ENCODE results near the gene SLC17A9.

GRCh38 chr20:62924442-62925075 lies 27.9 kb upstream of the SLC17A9 start:
- TF ChIP-seq POLR2AphosphoS5 (IDR thresholded peaks at IDR 0.05; ENCODE audit: borderline replicate concordance, low read depth, low read length) (no peak), EZH2 (IDR thresholded peaks at IDR 0.05) (no peak), FOXP2 (optimal IDR thresholded peaks at IDR 0.05; ENCODE audit: control extremely low read depth, extremely low read length, insufficient read depth) (no peak)

All from SK-N-MC (cell line).